Body of pancreas (tissue), 4 donors: ENCODE measurements around the gene BTG2. TPM values are rescaled to one million over a fixed set of nuclear protein-coding genes. Genes with fewer than 3 reads are reported as not detected.

Source experiments
- ATAC-seq: fragments of 150-250 bp; one replicate; pipeline ENCODE4 v1.9.1; 2016
- DNase-seq, 4 donors: peaks; one replicate each; pipeline ENCODE4 v3.0.0-alpha.2; 2019
- H3K27ac ChIP-seq, 4 donors: fragments of 200-600 bp; sonication (generic); 1 replicate in 3 of 4; 2 replicates in 1 of 4; pipeline versions ENCODE4 v1.5.1 to v1.6.1; 2016 to 2019; ENCODE audit warnings: mild to moderate bottlenecking in 1 of 4, mixed read lengths in 1 of 4, moderate library complexity in 1 of 4
- H3K27me3 ChIP-seq, 2 donors: fragments of 200-600 bp; sonication (generic); one replicate each; pipeline ENCODE4 v1.6.0; 2016; ENCODE audit warnings: mild to moderate bottlenecking in 1 of 2
- H3K36me3 ChIP-seq, 2 donors: fragments of 200-600 bp; sonication (generic); replicated peaks in 1 of 2; 2 replicates each; pipeline ENCODE4 v1.5.1; 2016; ENCODE audit warnings: low read depth in 2 of 2; ENCODE audit not compliant: insufficient read depth in 1 of 2
- H3K4me1 ChIP-seq: fragments of 200-600 bp; sonication (generic); one replicate; pipeline ENCODE4 v1.6.0; 2016
- H3K4me3 ChIP-seq, 2 donors: fragments of 200-600 bp; sonication (generic); 1 replicate in 1 of 2; 2 replicates in 1 of 2; pipeline ENCODE4 v1.5.1; 2016 to 2019
- H3K9me3 ChIP-seq, 3 donors: fragments of 200-600 bp; sonication (generic); 1 replicate in 2 of 3; 2 replicates in 1 of 3; pipeline ENCODE4 v1.5.1; 2016
- CTCF ChIP-seq, 7 experiments: fragments of 450-650 bp in 4 of 7; fragments of 200-600 bp in 3 of 7; sonication (generic) in 3 of 7; IDR thresholded peaks; one replicate each; pipeline ENCODE4 v1.5.1; 2016 to 2019; ENCODE audit warnings: antibody characterized with exemption in 7 of 7
- POLR2A ChIP-seq, 3 donors: fragments of 450-650 bp; IDR thresholded peaks; one replicate each; pipeline ENCODE4 v1.6.1; 2016; ENCODE audit warnings: antibody characterized with exemption in 3 of 3, mild to moderate bottlenecking in 2 of 3
- WGBS, 2 donors: methylation state at CpG; one replicate each; pipeline ENCODE4 v1.1.5; 2017; 5-methylcytosine and 5-hydroxymethylcytosine counted together
- intact Hi-C: fragments of 100-400 bp; cut with DNase I; formaldehyde crosslinking; loops from one replicate; pipeline ENCODE4 v1.15.1; 2023
- total RNA-seq, 2 donors: library from RNA; depleted of rRNA; stranded (reverse); fragments of >200 nt; gene quantifications; one replicate each; pipeline ENCODE4 v1.1.0, GENCODE V29; 2016

Gene BTG2
- total RNA-seq, 2 donors from 2014 or later: 122 to 160 TPM

- Histone ChIP-seq H3K36me3 (no peaks in the 10 kb centered on the region), H3K4me3 (no peak overlapping the region), H3K27ac (peak overlapping the region; percentile 29 to 90 (median 86)), H3K9me3 (no peaks in the 10 kb centered on the region), H3K4me1 (peaks cover 77% of the 10 kb centered on the region), H3K27me3 (no peaks in the 10 kb centered on the region)
- ATAC-seq (no peak), DNase-seq (no peak)
- 100% methylated on average over 1 of the region's 1 CpG for WGBS, 2 donors
- TF ChIP-seq CTCF (IDR thresholded peaks at IDR 0.05) (no peak), POLR2A (IDR thresholded peaks at IDR 0.05) (no peak)
- intact Hi-C loops: no loop called here
These were observed 12.9 kb downstream of the BTG2 start for GRCh38 chr1:203318229-203318517.

GRCh38 chr1:203320591-203321272 is 15.4 kb downstream of the BTG2 start:
- no peaks in the 10 kb centered on the region for H3K36me3 ChIP-seq
- no peaks in the 10 kb centered on the region for H3K27me3 ChIP-seq
- H3K27ac ChIP-seq: peak overlapping the region; percentile 82 to 98 (median 96)
- H3K4me1 ChIP-seq: peaks cover 95% of the 10 kb centered on the region
- no peaks in the 10 kb centered on the region for H3K9me3 ChIP-seq
- DNase-seq (peak; percentile 77 to 90 (median 86)), ATAC-seq (peak; percentile 41)
- no peak overlapping the region for H3K4me3 ChIP-seq
- 42 to 62% methylated on average over 4 to 6 of the region's 6 CpGs for WGBS, 2 donors
- intact Hi-C loops: no loop called here
- TF ChIP-seq POLR2A (IDR thresholded peaks at IDR 0.05): peak; percentile 32 to 41 (median 33)
- TF ChIP-seq CTCF (IDR thresholded peaks at IDR 0.05): no peak

- no peak for ATAC-seq
- no peak for DNase-seq
- no peak overlapping the region for H3K4me3 ChIP-seq
- no peaks in the 10 kb centered on the region for H3K27me3 ChIP-seq
- no peaks in the 10 kb centered on the region for H3K9me3 ChIP-seq
- no peak for TF ChIP-seq CTCF (IDR thresholded peaks at IDR 0.05)
- TF ChIP-seq POLR2A (IDR thresholded peaks at IDR 0.05): peak in 1 of 3 donors; percentile 3
- H3K36me3 ChIP-seq: no peaks in the 10 kb centered on the region
- WGBS, 2 donors: 75 to 85% methylated on average over 6 of the region's 6 CpGs
- H3K4me1 ChIP-seq: peaks cover 95% of the 10 kb centered on the region
- peak overlapping the region; percentile 82 to 98 (median 96) for H3K27ac ChIP-seq
- intact Hi-C loops: no loop called here
These were observed 16.1 kb downstream of the BTG2 start for GRCh38 chr1:203321273-203322052.

- H3K9me3 ChIP-seq: no peaks in the 10 kb centered on the region
- TF ChIP-seq POLR2A (IDR thresholded peaks at IDR 0.05): peak; percentile 42 to 72 (median 56)
- TF ChIP-seq CTCF (IDR thresholded peaks at IDR 0.05): no peak
- no peaks in the 10 kb centered on the region for H3K27me3 ChIP-seq
- H3K4me1 ChIP-seq: peaks cover 93% of the 10 kb centered on the region
- H3K27ac ChIP-seq: peak overlapping the region; percentile 82 to 98 (median 96)
- H3K4me3 ChIP-seq: no peak overlapping the region
- H3K36me3 ChIP-seq: no peaks in the 10 kb centered on the region
- DNase-seq (peak; percentile 83 to 90 (median 86)), ATAC-seq (peak; percentile 69)
- intact Hi-C loops: no loop called here
These were observed 17.3 kb downstream of the BTG2 start for GRCh38 chr1:203322500-203323179.
